Skin epidermis (tissue), 12 donors: ENCODE data around the gene TRMT11.
"Not testable (repeated sequence)": the region's sequence is repeated elsewhere in the genome, so short reads cannot be mapped to it uniquely, and the experiment has no call there.

Experiments
- H3K27ac ChIP-seq, 21 experiments: fragments of 200-600 bp; sonication (generic) in 11 of 21; one replicate each; pipeline ENCODE4 v1.5.0; 2020; ENCODE audit warnings: mild to moderate bottlenecking in 3 of 21, inconsistent platforms in 2 of 21, moderate library complexity in 2 of 21
- H3K4me3 ChIP-seq, 7 experiments: fragments of 200-600 bp; sonication (generic) in 2 of 7; one replicate each; pipeline ENCODE4 v1.5.0; 2020; ENCODE audit warnings: inconsistent platforms in 2 of 7, mild to moderate bottlenecking in 2 of 7, moderate library complexity in 1 of 7

The TRMT11 gene

GRCh38 chr6:125954735-125955339 is 31.5 kb upstream of the TRMT11 start:
- no peak overlapping the region for H3K4me3 ChIP-seq
- H3K27ac ChIP-seq, result no peak overlapping the region

DNA sequence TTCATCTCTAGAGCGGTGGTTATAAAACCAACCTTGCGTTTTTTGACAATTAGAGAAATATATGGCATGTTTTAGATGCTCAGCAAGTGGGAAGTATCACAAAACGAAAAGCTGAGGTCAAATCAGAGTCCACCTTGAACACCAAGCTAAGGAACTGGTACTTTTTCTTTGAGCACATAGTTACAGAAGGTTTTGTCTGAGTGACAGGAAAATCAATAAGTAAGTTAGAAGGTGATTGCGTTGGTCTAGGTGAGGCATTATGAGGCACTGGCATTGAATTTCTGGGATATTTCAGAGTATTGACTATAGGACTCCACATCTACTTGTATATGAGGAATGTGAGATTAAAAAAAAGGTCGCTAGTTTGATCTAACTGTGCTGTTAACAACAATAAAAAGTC is 30.4 kb upstream of the TRMT11 start:
- Histone ChIP-seq H3K4me3 (peak overlapping the region in 5 of 7 experiments; percentile 72 to 95 (median 85)), H3K27ac (peak overlapping the region in 10 of 21 experiments; percentile 20 to 100 (median 96))

- Histone ChIP-seq H3K4me3 (peak within 1 kb of the TSS; percentile 54 to 95 (median 78)), H3K27ac (peak within 1 kb of the TSS; percentile 64 to 100 (median 96))
Measured at GRCh38 chr6:125956506-125957390, 29.6 kb upstream of the TRMT11 start, which contains the start of gene HINT3. TSS of gene HINT3 (plus strand) at chr6:125956770. CDS start at chr6:125956978, 208 bp downstream.

GRCh38 chr6:125957391-125957693 is 29.0 kb upstream of the TRMT11 start:
- H3K27ac ChIP-seq, result peak overlapping the region in 20 of 21 experiments; percentile 85 to 100 (median 96)

DNA sequence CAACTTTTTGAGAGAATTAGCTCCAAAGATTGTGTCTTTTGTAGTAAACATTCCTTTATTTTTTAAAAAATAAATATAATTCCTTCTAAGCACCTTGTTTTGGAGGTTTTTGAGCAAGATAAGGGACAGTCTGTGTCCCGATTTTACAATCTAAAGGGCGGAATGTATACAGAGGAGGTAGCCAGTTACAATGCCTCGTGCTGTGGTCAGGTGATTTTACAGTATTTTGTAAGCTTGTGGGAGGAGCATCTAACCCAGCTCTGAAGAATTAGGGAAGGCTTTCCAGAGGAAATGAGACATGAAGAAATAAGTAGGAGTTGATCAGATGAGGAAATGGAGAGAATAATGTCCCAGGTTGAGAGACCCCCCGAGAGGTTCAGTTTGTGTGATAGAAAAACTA is 28.5 kb upstream of the TRMT11 start:
- Histone ChIP-seq H3K4me3 (peak overlapping the region; percentile 54 to 95 (median 78)), H3K27ac (peak overlapping the region in 19 of 21 experiments; percentile 86 to 100 (median 96))

More at GRCh38 chr6:125957391-125957693, 29.0 kb upstream of the TRMT11 start:
- peak overlapping the region; percentile 54 to 95 (median 78) for H3K4me3 ChIP-seq

- no peak overlapping the region for H3K4me3 ChIP-seq
- peak overlapping the region in 3 of 21 experiments; percentile 30 to 99 (median 98) for H3K27ac ChIP-seq
Measured at GRCh38 chr6:125959041-125959440, 27.3 kb upstream of the TRMT11 start.

- Histone ChIP-seq H3K4me3 (no peak overlapping the region), H3K27ac (no peak overlapping the region)
Measured at GRCh38 chr6:125961117-125961516, 25.2 kb upstream of the TRMT11 start.

DNA sequence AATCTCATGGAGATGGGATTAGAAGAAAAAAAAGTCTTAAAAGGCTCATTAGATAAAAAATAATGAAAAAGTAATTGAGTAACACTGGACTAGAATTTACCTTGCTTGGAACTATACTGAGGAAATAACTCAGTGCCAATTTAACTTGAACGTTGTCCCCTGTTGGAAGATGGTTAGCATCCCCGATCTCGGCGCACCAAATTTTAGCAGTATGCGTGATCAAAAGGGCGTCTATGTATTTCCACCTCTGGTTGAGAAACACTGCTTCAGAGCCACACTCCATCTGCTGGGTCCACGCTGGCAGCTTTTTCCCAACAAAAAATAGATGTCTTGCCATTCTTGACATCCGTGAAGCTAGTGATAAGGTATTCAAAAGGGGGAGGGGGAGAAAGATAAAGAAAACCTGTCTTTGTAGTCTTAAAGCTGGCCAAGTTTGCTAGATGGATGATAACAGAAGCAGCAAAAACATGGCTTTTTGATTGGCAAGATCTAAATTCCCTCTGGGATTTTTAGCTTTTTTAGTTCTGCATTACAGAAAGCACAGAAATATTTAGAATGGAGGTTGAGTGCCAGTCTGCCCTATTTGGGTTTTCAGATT is 23.3 kb upstream of the TRMT11 start:
- Histone ChIP-seq H3K27ac (no peak overlapping the region), H3K4me3 (no peak overlapping the region)

- Histone ChIP-seq H3K4me3 (no peak overlapping the region), H3K27ac (no peak overlapping the region)
Measured at GRCh38 chr6:125963817-125964216, 22.5 kb upstream of the TRMT11 start.

DNA sequence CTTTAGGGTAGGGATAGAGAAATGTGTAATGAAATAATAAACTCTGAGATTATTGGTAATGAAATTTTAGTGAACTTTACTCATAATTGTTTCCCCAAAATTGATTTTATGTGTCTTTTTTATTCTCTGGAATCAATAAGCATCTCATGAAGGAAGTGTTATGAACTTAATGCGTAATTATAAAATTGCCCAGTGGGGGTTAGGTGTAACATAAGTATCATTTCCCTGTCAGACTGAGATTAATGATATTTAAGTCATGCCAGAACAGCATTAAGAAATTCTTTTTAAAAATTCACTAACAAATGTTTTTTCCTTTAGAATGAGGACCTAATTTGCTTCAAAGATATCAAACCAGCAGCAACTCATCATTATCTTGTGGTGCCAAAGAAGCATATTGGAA is 19.8 kb upstream of the TRMT11 start:
- Histone ChIP-seq H3K4me3 (no peak overlapping the region), H3K27ac (no peak overlapping the region)

DNA sequence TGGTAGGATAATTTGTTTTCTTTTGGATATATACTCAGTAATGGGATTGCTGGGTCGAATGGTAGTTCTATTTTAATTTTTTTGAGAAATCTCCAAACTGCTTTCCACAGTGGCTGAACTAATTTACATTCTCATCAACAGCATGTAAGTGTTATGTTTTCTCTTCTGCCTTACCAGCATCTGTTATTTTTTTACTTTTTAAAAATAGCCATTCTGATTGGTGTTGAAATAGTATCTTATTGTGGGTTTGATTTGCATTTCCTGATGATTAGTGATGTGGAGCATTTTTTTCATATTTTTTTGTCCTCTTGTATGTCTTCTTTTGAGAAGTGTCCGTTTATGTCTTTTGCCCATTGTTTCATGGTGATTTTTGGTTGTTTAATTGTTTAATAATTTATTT is 17.8 kb upstream of the TRMT11 start:
- Histone ChIP-seq H3K27ac (no peak overlapping the region), H3K4me3 (no peak overlapping the region)

DNA sequence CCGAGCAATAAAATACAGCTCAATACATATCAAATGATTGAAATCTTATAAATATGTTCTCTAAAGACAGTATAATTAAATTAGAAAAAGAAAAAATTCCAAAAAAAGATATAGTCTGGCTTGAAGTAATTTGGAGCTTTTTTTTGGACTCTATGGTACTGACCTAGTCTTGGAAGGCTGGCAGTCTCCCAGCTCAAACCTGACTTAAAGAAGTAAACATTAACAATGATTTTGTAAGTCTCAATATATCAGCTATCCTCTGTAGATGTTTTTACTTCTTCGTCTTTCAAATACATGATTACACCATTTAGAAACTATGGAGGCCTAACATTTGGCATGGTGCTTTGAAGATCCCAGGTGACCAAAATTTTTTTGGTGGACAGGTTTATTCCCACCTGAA is 15.6 kb upstream of the TRMT11 start:
- Histone ChIP-seq H3K4me3 (no peak overlapping the region), H3K27ac (no peak overlapping the region)

- not testable (repeated sequence) for H3K27ac ChIP-seq, H3K4me3 ChIP-seq
Measured at GRCh38 chr6:125972478-125972877, 13.9 kb upstream of the TRMT11 start.

GRCh38 chr6:125974214-125974866 is 12.0 kb upstream of the TRMT11 start:
- Histone ChIP-seq H3K27ac (no peak overlapping the region), H3K4me3 (no peak overlapping the region)

GRCh38 chr6:125979101-125979500 is 7.2 kb upstream of the TRMT11 start:
- no peak overlapping the region for H3K4me3 ChIP-seq
- H3K27ac ChIP-seq, result no peak overlapping the region

DNA sequence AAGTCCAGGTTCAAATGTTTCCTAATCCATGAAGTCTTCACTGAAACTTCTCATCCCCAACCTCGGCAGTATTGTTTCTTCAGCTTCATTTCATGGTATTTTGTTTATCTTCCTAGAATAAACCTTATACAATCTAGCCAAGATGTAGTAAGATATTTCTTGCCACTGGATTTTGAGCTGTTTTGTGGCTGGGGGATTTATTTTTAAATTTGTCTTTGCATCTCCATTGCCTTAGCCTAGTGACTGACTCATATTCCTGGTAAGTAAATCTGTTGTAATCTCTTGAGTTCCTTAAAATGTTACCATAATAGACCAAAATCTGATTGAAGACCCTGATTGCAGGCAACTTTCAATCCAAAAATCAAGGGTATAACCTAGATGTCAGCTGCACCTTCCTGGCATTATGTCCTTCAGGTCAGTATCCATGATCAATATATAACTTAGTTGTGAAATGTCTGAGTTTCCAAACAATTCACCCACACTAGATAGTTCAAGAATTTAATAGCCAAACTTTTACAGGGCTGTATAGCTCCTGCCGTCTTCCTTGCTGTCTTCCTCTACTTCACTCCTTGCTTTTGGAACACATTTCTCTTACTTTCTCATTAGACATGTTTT is 4.7 kb upstream of the TRMT11 start:
- no peak overlapping the region for H3K27ac ChIP-seq
- no peak overlapping the region for H3K4me3 ChIP-seq

DNA sequence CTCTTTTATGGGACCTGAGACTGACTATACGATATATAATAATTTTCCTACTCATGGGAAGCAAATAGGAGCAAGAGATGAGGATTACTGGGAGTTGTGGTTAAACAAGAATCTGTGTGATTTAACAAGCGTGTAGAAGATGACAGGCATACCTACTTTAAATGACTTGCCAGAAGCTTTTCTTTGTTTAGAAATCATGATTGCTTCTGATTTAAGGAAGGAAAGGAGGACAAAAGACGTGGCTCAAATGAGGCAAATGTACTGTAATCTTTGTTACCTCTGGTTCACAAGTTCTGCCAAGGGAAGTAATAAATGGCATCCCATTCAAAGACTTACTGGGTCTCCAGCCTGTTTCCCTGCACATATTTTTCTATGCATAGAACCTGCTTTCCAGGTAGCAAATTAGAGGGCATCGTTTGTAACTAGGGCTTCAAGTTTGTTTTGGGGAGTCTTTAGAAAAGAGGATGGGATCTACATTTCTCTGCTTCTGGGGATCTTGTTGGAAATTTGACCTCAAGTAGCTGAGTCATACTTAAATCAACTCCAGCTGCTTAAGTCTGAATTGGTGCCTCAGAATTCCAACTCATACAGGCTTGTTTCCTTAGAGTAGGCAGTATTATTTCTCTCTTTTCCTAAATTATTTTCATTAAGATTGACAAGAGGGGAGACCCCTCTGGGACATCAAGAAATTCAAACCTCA is 2.9 kb upstream of the TRMT11 start:
- Histone ChIP-seq H3K4me3 (no peak overlapping the region), H3K27ac (peak overlapping the region in 5 of 21 experiments; percentile 15 to 40 (median 23))

- no peak overlapping the region for H3K4me3 ChIP-seq
- H3K27ac ChIP-seq, result no peak overlapping the region
Measured at GRCh38 chr6:125984311-125984710, 2.0 kb upstream of the TRMT11 start.

GRCh38 chr6:125985522-125985921 is 818 bp upstream of the TRMT11 start:
- Histone ChIP-seq H3K4me3 (peak overlapping the region in 6 of 7 experiments; percentile 70 to 90 (median 87)), H3K27ac (peak overlapping the region in 10 of 21 experiments; percentile 66 to 89 (median 81))
